Stimulated activated CD4-positive, alpha-beta T cell treated with anti-CD3 and anti-CD28 coated beads, Interleukin-2, amount 100 ng/mL, for 48 hours (primary cell): Measurements from ENCODE around the gene GDF7.

ENCODE experiments used
- DNase-seq, 2 donors: peaks; one replicate each; pipeline ENCODE4 v3.0.0-alpha.2; 2020

The GDF7 gene

DNA sequence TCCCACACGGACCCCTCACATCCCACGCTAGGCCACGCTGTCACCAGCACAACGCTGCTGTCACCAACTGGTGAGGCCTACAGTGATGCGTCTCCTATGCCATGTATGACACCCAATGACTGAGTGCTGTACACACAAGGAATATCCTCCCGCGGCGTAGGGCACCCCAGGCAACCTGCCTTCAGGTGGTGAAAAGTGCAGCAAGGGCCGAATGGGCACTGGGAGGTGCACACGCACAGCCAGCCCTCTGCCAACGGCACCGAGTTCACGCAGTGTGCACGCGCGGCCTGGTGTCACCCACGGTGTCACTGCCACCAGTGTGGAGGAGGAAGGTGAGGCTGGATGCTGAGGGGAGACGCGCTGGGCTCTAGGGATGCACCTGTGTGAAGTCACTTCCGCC lies 20.5 kb upstream of the GDF7 start:
- DNase-seq: no peak

DNA sequence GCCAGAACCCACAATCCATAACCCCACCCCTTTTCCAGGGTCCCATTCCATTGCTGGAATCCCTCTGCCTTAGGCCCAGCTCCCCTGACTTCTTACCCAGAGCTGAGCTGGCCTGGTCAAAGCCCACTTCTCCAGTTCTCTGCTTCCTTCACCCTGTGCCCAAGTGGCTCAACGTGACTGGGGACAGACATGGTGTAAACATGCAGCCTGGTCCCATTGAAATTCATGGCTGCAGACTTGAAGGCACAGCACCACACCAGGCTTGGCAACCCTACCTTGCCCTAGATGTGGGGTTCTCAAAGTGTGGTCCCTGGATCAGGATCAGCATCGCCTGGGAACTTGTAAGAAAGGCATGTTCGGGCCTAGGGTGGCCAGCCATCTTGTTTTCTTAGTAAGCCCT lies 19.7 kb upstream of the GDF7 start:
- no peak for DNase-seq

DNA sequence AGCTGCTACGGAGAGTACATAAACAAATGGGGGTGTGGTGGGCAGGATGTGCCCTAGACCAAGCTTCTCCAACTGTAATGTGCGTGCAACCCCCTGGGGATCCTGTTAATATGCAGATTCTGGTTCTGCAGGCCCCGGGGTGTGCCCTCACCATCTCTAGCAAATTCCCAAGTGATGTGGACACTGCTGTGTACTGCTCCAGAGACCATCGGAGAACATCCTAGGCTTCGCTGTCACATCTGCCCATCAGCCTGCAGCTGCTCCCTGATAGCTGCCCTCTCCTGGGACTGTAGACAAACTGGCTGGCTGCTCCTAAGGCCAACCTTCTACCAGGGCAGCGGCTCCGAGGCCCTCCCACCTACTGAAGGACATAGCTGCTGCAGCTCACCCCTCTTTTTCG lies 19.2 kb upstream of the GDF7 start:
- DNase-seq: no peak

GRCh38 chr2:20648206-20648605 lies 18.7 kb upstream of the GDF7 start:
- no peak for DNase-seq

DNA sequence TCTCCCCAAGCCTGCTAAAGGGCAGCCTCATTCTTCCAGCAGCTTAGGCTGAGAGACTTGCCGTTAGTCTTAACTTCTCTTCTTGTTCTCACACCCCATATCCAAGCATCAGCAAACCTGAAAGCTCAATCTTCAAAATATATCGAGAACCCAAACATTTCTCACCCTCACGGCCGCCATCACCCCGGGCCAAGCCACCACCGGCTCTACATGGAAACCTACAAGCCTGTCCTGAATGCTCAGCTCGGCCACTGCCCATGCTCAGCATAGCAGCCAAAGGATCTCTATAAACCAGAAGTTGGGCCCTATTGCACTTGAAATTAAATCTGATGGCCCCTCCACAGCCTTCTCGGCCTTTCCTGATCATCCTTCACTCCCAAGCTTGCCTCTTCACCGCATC lies 18.1 kb upstream of the GDF7 start:
- no peak for DNase-seq

DNA sequence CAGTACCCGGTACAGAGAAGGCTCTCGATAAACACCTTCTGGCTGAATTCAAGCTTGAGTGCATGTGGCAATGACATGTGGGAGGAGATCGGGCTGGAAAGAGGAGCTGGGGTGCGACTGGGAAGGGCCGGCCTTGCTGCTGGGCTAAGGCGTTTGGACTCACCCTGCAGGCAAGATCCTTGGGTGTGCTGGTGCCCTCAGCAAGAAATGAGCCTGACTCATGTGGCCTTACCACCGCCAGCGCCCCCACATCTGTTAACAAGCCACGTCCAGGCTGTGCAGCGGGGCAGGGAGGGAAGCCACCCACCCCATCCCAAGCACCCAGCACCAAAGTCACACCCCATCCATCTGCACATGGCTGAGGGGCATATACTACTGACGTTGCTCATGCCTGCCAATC lies 17.4 kb upstream of the GDF7 start:
- DNase-seq: no peak

DNA sequence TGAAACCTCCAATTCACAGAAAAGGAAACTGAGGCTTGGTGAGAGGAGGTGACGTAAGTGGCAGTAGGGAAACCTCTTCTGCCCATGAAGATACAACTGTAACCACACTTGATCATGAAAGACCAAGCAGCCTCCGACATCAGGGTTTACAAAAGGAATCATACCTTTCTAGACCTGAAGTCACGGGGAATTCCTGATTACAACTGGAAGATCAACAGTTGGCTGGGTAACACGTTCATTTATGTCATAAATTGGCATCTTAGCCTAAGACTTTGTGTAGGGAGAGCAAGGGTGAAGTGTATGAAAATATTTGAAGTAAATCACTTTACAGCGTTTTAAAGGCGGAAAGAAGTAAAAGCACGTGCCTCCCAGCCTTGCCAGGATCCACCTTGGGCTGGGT lies 17.0 kb upstream of the GDF7 start:
- no peak for DNase-seq

- DNase-seq: no peak
These were observed 16.5 kb upstream of the GDF7 start for GRCh38 chr2:20650393-20650876.

DNA sequence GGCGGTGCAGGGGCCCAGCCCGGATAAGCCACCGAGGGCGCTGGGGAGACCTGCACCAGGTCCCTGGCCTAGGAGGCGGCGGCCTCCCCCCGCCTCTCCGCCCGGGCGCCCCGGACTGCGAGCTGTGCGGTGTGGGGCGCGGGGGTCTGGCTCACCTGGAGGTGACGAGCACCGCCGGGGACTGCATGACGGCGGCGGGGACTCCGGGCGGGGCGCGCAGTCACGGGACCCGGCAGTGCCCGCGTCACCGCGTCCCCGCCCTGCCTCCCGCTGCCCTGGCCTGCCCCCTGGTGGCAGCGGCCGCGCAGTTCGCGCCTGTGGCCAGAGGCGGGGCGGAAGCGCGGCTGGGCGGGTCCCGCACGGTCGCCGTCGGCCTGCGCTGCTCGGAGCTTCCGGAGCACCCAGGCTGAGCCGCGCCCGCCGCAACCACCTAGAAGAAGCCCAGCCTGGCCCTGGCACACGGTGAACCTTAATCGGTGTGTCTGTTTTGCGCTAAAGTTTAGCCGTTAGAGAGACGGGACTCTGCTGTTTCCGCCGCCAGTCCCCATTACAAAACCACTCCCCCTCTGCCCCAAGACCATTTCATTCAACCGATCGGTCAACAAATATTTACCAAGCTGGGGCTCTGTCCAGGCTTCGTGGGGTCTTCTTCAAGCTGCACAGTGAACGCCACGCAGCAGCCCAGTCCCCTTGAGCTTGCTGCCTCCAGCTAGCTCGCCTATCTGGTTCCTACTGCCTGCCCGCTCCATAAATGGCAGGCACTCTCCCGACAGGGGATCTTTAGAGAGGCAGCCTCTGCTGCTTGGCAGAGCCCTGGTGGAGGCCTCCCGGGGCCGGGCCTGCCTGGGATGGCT lies 15.8 kb upstream of the GDF7 start, which contains the start of gene HS1BP3:
Gene HS1BP3 (minus strand): TSS at position 222 of the 854 bp plus-strand sequence. CDS start 35 bp downstream, at position 187.
- peak; percentile 84 to 93 for DNase-seq

DNA sequence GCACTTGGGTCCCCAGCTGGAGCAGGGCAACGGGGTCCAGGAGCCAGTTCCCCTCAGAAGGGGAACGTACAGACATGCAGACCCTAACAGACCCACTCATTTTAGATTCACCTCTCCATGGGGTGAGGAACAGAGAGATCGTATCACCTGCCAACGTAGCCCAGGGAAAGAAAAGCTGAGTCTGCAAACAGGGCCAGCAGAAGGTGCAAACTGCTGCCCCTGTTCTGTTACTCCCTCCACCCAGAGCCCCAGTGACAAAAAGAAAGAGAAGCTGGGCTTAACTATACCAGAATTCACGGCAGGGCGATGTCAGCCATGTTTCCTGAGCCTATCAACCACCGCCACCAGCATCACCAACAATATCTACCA lies 15.2 kb upstream of the GDF7 start:
- no peak for DNase-seq

DNA sequence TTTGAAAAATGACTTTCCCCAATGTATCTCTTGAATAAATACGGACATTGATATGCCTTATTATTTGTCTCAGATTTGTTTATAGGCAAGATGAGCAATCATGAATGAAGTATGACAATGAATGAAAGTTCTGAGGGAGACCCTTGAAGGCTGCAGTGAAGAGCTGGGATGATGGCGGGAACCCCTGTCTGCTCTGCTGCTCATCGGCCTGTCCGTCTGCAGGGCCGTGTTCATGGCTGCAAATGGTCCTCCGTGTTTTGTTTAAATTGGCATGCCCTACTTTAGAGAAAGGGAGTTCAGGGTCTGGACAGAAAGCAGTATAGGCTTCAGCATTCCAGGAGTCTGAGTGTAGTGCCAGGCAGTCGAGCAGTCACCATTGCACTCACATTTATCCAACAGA lies 14.8 kb upstream of the GDF7 start:
- DNase-seq: no peak

DNA sequence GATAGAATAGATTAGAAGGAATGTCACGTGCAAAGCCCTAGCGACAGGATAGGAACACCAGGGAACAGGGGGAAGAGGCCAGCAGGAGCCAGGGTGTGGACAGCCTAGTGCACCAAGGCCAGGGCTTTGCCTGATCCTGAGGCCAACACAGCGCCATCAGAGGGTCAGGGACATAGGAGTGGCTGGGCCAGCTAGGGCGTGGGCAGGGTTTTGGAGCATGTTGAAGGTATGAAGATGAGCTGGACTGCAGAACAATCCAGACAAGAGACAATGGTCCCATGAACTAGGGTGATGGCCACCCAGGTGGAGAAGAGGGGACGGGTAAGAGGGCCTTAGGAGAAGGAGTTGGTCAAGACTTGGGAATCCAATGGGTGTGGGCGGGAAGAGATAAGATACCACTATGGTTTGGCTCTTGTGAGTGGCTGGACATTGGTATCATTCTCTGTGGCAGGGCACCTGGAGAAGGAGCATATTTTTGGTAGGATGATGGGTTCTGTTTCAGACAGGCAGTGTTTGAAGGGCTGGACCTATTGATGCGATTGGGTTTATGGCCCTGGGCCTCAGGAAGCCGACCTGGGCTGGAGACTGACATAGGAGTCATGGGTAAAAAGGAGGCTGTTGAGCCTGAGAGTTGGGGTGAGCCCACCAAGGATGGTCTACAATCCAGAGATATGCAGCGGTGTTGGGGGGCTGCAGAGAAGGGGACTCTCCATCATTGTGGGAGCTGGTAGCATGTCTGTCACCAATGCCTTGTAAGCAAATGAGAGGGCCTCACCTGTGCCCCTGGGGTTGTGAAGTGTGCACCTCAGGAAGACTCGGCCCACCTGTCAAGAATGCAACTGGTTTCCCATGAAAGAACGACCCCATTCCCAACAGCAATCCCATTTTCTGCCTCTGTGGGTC lies 14.0 kb upstream of the GDF7 start:
- no peak for DNase-seq

GRCh38 chr2:20653695-20654534 lies 13.0 kb upstream of the GDF7 start:
- no peak for DNase-seq

DNA sequence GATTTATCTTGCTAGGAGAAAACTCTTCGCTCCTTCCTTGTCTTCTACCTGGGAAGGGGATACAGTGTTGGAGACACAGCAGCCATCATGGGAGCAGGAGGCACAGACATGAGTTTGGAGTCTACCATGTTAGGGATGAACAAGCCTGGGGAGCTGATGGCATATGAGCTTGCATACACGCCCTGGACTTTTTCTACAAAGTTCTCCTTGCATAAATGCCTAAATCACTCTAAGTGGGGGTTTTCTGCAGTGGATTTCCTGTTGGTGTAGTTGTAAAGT lies 12.5 kb upstream of the GDF7 start:
- DNase-seq: no peak

- DNase-seq: no peak
These were observed 10.4 kb upstream of the GDF7 start for GRCh38 chr2:20656561-20656960.

DNA sequence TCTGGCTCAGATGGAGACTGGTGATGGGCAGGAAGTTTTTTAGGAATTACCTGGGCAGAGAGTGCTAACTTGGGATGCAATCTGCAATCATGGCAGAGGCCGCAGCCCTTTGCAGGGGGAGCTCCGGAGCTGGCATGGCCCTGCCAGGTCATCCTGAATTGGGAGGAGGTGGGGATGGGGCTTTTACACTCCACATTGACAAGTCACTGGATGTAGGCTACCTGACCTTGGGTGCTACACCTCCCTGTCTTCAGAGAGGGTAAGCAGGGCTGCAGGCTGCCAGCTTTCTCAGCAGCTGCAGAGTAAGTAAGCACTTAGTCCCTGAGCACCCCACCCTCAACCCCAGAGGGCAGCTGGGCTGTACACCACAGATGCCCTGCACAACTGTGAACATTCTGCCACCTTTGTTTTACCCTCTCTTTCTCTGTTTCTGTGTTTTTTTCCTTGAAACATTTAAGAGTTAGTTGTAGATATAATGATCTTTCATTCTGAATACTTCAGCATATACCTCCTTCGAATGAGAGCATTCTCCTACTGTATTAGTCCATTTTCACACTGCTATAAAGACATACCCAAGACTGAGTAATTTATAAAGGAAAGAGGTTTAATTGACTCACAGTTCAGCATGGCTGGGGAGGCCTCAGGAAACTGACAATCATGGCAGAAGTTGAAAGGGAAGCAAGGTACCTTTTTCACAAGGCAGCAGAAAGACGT lies 9.3 kb upstream of the GDF7 start:
- DNase-seq: no peak

GRCh38 chr2:20660506-20661420 lies 6.2 kb upstream of the GDF7 start:
- no peak for DNase-seq

DNA sequence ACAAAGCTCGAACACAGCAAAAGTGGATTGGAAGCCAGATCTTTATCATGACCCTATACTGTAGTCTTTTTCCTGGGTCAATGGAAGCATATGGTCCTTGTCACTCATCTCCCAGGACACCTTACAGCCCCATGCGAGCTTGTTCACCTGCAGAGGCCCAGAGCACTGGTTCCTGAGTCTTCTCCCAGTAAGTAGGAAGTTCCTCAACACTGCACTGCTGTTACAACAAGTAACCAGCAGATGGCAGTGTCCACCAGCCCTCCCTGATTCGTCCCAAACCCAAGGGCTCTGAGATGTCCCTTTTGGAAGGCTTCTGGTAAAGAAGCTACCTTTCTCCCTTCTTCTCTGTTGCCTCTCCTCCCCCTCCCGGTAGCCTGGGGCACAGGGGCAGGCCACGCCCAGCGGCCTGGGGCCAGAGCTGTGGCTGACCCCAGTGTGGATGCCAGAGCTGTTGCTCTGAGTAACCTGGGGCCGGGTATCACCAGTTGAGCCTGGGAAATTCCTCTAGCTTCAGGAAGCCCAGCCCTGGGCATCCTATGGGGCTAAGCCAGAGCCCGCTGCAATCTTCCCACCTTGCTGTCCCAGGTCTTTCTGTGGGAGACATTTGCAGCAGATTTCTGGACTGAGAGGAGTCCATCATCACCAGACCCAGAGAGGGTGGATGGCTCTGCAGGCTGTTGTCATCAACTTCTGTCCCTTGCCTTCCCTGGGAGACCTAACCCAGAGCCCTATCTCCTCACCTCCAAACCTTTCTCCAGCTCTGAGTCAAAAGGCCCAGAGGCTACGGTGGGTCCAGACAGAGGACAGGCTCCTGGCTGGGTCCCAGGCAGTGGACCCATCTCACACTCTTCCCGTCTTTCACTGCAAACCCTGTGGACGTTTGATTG lies 5.3 kb upstream of the GDF7 start:
- peak; percentile 54 to 61 for DNase-seq

GRCh38 chr2:20662308-20662937 lies 4.5 kb upstream of the GDF7 start:
- no peak for DNase-seq
